Hepatic stellate cell (primary cell): ENCODE measurements around the gene RSPO4.

Experiments used
- DNase-seq: peaks from one replicate; pipeline ENCODE4 v3.0.0; 2011; ENCODE audit warnings: low spot score

Gene RSPO4

DNA sequence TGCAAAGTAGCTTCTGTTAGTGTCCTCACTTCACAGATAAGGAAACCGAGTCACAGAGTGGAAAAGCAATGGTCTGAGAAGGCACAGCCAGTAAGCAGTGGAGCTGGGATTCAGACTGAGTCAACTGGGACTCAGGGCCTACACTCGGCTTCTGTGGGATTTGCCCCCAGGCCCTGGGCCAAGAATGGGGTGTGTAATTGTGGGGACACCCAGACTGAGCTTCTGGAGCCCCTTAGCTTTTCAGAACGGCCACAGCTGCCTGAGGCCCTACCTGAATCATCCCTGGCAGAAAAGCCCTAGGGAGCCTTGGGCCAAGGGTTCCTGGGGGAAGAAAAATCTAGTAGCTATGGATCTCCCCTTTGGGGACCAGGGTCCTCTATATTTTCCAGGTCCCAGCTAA, 92.5 kb downstream of the RSPO4 start:
- DNase-seq = no peak
